Kasumi-1 (cell line): ENCODE data around the gene KTI12.

Experiments used
- DNase-seq, 2 experiments: peaks; one replicate each; lab custom pipeline; 2025; lab: John Stamatoyannopoulos, UW

The KTI12 gene

GRCh38 chr1:51988254-51988653 lies 45.4 kb downstream of the KTI12 start:
- no peak for DNase-seq

- DNase-seq: no peak
Observed at GRCh38 chr1:51986718-51987117, 46.9 kb downstream of the KTI12 start.

GRCh38 chr1:51982161-51982560 lies 51.4 kb downstream of the KTI12 start:
- no peak for DNase-seq
